GM12874 (cell line): ENCODE results near the gene MPP3.

Experiments used
- TF ChIP-seq, protein P1 (sequence below): IDR thresholded peaks from 2 replicates; pipeline ENCODE4 v1.5.1; 2011; ENCODE audit warnings: low read depth, mild to moderate bottlenecking, control low read depth, low read length, moderate library complexity; ENCODE audit not compliant: insufficient read depth

Gene MPP3

DNA sequence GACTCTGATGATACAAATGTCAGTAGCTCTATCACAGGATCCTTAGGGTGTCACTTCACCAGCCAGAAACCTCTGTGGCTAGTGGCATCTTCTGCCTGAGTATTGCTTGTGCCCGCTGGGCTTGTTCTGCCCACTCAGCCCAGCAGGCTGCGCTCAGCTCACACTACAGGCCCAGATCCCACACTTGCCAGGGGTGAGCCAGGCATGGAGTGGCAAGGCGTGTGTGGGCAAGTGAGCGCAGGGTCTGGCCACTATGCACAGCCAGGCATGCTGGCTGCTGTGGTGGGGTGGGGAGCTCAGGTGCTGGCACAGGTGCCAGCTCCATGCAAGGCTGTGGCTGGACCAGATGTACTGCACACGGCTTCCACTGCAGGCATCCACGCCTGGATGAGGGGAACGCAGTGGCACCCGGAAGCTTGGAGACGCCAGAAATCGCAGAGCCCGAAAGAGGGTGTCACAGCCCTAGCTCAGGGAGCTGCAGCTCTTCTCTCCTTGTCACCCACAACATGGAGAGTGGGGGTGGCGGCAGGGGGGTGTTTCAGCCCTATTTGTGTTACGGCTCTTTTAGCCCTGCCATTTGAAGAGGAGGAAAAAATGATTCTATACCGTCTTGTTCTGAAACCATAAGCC lies 42.5 kb downstream of the MPP3 start:
- TF ChIP-seq, protein P1, sequence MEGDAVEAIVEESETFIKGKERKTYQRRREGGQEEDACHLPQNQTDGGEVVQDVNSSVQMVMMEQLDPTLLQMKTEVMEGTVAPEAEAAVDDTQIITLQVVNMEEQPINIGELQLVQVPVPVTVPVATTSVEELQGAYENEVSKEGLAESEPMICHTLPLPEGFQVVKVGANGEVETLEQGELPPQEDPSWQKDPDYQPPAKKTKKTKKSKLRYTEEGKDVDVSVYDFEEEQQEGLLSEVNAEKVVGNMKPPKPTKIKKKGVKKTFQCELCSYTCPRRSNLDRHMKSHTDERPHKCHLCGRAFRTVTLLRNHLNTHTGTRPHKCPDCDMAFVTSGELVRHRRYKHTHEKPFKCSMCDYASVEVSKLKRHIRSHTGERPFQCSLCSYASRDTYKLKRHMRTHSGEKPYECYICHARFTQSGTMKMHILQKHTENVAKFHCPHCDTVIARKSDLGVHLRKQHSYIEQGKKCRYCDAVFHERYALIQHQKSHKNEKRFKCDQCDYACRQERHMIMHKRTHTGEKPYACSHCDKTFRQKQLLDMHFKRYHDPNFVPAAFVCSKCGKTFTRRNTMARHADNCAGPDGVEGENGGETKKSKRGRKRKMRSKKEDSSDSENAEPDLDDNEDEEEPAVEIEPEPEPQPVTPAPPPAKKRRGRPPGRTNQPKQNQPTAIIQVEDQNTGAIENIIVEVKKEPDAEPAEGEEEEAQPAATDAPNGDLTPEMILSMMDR = no peak

DNA sequence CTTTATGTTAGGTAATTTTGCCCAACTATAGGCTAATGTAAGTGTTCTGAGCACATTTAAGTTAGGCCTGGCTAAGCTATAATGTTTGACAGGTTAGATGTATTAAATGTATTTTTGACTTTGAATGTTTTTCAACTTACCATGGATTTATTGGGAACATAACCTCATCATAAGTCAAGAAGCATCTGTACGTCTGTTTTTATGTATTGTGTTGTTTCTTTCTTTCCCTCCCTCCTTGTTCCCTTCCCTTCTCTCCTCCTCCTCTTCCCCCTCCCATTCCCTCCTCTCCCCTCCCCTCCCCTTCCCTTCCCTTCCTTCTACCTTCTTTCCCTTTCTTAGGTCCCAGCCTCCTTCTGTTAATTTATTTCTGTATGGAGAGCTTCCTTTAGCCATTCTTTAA lies 43.5 kb downstream of the MPP3 start:
- TF ChIP-seq, protein P1 = no peak

DNA sequence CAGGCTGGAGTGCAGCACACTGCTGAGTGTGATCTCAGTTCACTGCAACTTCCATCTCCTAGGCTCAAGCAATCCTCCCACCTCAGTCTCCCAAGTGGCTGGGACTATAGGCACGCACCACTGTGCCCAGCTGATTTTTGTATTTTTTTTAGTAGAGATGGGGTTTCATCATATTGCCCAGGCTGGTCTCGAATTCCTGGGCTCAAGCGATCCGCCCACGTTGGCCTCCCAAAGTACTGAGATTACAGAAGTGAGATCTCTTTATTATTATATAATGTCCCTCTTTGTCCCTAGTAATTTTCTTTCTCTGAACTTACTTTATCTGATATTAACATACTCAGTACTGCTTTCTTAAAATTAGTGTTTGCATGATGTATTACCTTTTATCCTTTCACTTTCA lies 44.4 kb downstream of the MPP3 start:
- TF ChIP-seq, protein P1 = no peak

DNA sequence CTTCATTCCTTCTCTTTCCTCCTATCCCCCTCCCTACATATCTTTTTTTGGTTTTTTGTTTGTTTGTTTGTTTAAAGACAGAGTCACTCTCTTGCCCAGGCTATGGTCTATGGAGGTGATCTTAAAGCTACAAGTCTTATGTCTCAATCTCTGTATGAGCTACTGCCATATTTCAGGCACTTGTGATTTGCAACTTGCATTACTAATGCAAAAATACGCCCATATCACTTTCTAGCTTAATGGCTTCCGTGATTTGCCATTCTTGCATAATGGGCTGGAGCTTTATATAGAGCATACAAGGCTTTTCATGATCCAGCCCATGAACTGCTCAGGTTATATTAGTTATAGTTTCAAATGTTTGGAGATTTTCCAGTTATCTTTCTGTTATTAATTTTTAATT lies 45.2 kb downstream of the MPP3 start:
- TF ChIP-seq, protein P1 = no peak

DNA sequence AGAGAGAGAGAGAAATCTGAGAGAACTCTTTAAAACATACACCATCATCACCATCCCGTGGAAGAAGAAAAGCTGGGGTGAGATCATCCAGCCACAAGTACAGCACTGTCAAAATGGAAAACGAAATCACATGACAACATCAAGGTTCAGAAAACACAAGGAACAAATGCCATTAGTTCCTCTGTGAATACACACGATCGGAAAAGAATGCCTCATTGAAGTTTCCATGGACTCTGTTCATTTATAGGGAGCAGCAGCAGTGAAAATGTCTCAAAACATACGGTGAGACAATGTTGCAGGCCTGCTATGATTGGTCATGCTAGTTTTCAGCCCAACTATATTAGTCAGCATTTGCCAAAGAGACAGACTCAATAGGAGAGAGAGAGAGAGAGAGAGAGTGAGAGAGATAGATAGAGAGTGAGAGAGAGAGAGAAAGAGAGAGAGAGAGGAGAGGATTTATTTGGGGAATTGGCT lies 48.3 kb downstream of the MPP3 start:
- TF ChIP-seq, protein P1 = no peak

DNA sequence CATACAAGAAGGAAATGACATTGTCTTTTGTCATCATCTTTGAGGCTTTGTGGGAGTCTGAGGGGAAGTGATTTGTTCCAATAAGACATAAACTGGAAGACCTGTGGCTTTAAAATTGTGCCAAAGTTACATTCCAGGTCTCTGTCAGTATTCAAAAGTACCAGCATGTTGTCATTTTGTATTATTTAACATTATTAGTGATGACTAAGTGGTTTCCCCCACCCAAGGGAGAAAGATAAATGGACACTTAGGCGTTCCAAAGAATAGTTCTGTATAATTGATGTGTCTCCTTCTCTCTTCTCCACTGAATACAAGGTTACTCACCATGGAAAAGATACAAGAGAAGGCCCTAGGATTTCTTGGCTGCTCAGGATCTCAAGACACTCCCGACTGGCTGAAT lies 48.9 kb downstream of the MPP3 start:
- TF ChIP-seq, protein P1 = no peak

DNA sequence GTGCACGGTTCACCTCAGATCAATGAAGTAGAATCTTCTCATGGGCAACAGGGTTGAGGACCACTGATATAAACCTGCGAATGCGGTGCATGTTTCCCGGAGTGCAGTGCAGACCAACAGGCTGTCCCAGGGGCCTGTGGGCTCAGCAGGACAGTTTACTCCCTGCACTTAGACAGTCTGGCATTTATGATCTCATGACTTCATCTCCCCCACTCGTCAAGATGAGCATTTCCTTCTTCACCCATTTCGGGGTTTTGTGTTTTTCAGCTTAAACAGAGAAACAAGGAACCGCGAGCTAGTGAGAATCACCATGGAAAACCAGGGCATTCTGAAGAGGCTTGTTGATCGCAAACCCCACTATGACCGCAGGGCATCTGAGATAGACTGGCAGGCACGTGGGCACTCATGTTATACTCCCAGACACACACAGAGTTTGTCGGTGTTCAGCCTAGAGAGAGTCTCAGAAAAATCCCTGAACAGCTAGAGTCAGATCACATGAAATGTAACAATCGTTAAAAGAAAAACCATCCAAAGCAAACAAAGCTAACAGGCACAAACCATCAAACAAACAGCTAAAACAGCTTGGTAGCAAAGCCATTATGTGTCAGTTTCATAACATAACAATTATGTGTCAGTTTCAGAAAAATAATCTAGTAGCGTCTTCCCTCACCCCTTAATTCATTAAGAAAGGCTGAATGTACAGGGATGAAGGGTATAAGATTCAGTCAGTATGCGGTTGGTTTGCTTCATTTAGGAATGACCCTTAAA lies 49.8 kb downstream of the MPP3 start:
- TF ChIP-seq, protein P1 = no peak
